COLO668 (cell line): ENCODE measurements around the gene SULT1A1.
"Not testable (repeated sequence)": the region's sequence is repeated elsewhere in the genome, so short reads cannot be mapped to it uniquely, and the experiment has no call there.

ENCODE experiments used
- DNase-seq: peaks from one replicate; lab custom pipeline; 2025; ENCODE audit not compliant: unreplicated experiment; lab: John Stamatoyannopoulos, UW

The SULT1A1 gene

DNA sequence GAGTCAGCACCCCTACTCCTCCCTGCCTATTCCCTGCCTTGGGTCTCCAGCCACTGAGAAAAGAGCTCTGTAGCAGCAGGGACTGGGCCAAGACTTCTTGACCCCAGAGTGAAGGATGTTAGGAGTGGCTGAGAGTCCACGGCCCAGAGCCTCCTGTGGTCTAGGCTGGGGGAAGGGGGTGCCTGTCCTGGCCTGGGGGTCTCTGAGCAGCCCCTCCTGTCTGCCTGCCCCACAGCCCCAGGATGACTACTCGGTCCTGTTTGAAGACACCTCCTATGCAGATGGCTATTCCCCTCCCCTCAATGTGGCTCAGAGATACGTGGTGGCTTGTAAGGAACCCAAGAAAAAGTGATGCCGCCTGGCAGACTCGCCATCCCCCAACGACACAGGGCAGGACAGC, 18.5 kb downstream of the SULT1A1 start:
- no peak for DNase-seq

- no peak for DNase-seq
Measured at GRCh38 chr16:28590384-28591340, 19.2 kb downstream of the SULT1A1 start.

GRCh38 chr16:28589930-28590329, 19.9 kb downstream of the SULT1A1 start:
- no peak for DNase-seq

- no peak for DNase-seq
Measured at GRCh38 chr16:28589069-28589468, 20.8 kb downstream of the SULT1A1 start.

GRCh38 chr16:28587386-28587785, 22.5 kb downstream of the SULT1A1 start:
- no peak for DNase-seq

DNA sequence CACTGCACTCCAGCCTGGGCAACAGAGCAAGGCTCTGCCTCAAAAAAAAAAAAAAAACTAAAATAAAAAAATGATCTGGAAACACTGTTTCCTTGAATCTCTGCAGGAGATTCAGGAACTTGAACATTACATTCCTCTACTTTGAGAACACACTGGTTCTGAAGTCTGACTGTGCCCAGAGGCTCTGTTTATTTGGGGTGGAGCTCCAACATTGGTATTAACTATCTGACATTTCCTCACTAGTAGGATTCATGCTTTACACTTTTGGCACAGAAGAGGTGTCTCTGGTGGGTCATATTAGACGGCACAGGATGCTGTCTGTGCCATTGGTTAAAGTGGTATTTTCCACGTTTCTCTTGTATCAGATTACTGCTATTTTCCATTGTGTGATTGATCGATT, 23.4 kb downstream of the SULT1A1 start:
- no peak for DNase-seq

DNA sequence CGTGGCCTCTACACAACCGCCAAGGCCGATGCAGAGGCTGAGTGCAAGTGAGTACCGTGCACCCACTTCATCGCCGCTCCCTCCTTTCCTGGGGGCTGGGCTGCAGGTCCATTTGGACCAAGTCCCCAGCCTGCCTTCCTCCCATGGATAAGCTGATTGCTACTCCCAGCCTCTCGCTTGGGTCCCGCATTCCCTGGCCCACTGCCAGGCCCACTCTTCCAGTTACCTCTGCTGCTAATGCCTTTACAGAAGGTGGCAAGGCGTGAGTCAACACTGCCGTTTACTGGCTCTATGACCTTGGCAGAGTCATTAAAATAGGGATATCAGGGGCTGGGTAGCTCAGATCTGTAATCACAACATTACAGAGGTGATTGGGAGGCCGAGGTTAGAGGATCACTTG, 24.2 kb downstream of the SULT1A1 start:
- DNase-seq, result no peak

GRCh38 chr16:28580726-28581315, 29.0 kb downstream of the SULT1A1 start:
- DNase-seq, result no peak

DNA sequence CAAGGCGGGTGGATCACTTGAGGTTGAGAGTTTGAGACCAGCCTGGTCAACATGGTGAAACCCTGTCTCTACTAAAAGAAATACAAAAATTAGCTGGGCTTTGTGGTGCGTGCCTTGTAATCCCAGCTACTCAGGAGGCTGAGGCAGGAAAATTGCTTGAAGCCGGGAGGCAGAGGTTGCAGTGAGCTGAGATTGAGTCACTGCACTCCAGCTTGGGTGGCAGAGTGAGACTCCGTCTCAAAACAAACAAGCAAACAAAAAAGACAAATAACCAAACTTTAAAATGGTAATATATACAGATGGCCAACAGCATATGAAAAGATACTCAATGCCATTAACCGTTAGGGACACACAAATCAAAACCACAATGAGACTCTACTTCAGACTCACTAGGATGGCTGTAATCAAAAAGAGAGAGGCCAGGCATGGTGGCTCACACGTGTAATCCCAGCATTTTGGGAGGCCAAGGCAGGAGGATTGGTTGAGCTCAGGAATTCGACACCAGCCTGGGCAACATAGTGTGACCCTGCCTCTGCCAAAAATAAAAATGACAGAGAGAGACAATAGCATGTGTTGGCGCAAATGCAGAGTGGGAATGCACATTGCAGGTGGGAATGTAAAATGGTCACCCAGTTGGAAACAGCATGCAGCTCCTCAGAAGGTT, 34.3 kb downstream of the SULT1A1 start:
- no peak for DNase-seq

- DNase-seq, result no peak
Measured at GRCh38 chr16:28574925-28575324, 34.9 kb downstream of the SULT1A1 start.

DNA sequence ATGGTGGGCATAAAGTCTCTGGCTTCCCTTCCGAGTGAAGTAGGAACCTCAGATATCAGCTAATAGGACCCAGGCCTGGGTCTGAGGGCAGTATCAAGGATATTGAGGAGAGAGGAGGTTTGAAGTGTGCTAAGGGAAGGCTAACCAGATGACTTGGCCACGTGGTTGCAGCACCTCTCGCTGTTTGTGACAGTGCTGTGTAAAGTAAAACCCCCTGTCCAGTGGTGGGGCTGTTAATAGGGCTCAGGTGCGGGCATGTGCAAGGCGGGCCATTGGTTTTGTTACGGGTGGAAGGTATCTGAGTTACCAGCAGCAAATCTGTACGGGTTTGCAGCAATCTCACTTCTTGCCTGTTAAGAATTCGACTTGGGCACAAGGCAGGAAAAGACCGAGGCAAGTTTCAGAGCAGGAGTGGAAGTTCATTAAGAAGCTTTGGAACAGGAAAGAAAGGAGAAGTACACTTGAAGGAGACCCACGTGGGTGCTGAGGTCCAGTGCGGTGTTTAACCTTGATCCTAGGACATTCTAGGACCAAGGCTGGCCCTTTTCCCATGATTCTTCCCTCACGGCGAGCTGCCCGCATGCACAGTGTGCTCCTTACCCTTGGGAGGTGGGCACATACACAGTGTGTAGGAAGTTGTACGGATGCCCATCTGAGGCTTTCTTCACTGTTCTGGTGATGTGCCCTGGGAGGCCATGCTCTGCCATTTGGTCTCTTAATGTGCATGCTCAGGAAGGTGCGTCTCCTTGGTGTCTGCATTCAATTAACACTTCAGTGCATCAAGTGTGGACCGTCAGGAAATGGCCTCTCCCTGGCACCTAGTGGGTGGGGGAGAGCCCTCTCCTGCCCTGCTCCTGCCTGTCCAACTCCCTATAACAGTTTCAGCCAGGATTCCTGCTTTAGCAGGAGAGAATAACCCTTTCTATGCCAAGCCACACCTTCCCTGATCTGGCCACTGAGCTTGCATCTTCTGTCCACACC, 35.8 kb downstream of the SULT1A1 start:
- no peak for DNase-seq

DNA sequence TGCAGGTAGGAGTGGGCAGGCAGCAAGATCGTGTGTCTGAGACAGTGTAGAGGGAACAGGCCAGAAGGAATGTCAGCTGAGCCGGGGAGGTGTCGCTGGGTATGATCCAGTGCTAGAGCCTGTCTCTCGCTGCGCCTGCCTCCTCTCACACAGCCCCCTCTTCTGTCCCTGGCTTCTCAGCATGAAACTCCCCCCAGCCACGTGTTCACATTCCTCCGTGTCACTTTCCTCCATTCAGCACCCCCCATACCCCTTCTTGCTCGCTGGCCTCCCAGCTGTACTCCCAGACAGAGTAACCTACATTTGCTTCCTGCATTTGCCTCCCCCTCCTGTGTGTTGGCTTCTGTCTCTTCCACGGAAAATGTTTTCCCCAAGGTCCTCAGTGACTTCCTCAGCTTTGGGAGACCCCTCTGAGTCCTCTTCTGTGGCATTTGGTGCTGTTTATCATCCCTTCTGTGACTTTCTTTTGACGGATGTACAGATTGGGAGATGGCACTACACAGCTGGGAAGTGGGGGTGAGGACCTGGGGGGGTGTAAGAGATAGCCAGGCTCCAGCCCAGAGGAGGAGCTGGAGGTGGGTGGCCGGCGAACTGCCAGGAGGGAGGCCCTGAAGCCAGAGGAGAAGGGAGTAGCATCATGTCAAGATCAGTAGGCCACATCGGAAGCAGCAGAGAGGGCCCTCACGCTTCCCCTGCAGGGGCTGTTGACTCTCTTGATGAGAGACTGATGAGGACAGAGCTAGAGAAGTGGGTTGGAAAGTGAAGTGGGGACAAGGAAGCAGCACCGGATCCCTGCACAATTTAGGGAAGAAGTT, 36.9 kb downstream of the SULT1A1 start:
- DNase-seq, result no peak

- no peak for DNase-seq
Measured at GRCh38 chr16:28569968-28570752, 39.7 kb downstream of the SULT1A1 start.

- no peak for DNase-seq
Measured at GRCh38 chr16:28569021-28569420, 40.8 kb downstream of the SULT1A1 start.

DNA sequence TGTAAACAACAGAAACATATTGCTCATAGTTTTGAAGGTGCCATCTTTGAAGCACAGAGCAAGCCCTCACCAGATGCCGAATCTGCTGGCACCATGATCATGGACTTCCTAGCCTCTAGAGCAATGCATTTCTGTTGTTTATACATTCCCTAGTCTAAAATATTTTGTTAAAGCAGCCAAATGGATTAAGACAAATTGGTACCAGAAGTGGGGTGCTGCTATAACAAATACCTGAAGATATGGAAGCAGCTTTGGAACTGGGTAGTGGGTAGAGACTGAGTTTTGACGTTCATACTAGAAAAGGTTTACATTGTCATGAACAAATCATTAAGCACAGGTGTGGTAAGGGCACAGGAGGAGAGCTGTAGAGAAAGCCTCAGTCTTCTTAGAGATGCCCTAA, 42.6 kb downstream of the SULT1A1 start:
- no peak for DNase-seq

DNA sequence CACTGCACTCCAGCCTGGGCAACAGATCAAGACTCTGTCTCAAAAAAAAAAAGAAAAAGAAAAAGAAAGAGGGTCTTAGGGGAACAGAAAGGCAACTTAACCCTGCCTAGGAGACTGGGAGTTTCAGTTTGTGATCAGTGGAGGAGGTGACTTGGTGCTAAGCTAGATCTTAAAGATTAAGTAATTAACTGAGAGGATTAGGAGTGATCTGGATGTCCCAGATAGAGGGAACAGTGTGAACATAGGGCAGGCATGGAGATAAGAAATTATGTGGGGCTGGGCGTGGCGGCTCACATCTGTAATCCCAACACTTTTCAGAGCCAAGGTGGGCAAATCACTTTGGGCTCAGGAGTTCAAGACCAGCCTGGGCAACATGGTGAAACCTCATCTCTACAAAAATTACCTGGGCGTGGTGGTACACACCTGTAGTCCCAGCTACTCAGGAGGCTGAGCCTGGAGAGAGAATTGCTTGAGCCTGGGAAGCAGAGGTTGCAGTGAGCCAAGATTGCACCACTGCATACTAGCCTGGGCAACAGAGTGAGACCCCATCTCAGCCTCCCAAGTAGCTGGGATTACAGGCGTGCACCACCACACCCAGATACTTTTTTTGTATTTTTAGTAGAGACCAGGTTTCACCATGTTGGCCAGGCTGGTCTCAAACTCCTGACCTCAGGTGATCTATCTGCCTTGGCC, 43.5 kb downstream of the SULT1A1 start:
- not testable (repeated sequence) for DNase-seq

DNA sequence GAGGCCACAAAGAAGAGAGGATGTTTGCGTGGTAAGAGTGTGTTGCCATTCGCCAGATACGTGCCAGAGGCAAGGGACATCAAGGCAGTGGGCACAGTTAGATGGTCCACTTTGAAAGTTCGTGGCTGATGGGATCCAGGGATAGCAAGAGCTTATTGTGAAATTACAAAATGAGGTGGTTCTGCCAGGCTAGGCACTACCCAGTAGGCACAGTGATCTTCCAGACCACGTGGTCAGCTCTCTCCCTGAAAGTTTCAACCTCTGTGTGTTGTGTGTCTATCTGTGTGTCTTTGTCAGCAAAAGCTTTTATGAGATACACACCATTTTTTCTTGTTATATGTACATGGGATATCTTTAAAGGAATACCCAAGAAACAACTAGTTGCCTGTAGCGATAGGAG, 46.6 kb downstream of the SULT1A1 start:
- DNase-seq, result no peak

DNA sequence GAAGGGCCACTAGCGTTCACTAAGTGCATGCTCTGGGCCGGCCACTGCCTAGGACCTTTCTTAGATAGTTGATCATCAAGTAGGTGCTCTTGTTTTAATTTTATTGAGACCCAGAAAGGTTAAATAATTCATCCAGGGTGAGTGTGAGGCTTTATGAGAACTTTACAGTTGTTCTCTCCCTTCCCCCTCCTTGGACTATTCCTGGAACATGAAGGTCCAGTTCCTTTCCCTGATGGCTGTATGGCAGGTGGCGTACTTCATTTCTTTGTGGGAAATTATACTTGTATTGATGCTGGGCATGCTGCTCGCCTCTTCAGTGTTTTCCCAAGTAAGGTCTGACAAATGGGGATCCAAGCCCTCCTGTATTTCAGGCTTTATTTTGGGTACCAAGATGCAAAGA, 47.6 kb downstream of the SULT1A1 start:
- no peak for DNase-seq
